Loucy (cell line): ENCODE data around the gene CNTFR.

Source experiments
- H2AFZ ChIP-seq: fragments of 200-600 bp; sonication (generic); 2 replicates; pipeline ENCODE4 v1.6.0; 2016; ENCODE audit warnings: antibody characterized with exemption, mild to moderate bottlenecking, low read length, moderate library complexity
- H3F3A ChIP-seq: fragments of 200-600 bp; 2 replicates; pipeline ENCODE4 v1.6.0; 2016; ENCODE audit warnings: antibody characterized with exemption, low read depth, mild to moderate bottlenecking
- H3K27me3 ChIP-seq: fragments of 200-600 bp; sonication (generic); 2 replicates; pipeline ENCODE4 v1.6.1; 2014; ENCODE audit warnings: low read length, mild to moderate bottlenecking; ENCODE audit not compliant: insufficient read depth, poor library complexity, severe bottlenecking
- H3K36me3 ChIP-seq: fragments of 200-600 bp; sonication (generic); 2 replicates; pipeline ENCODE4 v1.6.1; 2016; ENCODE audit warnings: low read length; ENCODE audit not compliant: insufficient read depth
- H3K4me1 ChIP-seq: fragments of 200-600 bp; sonication (generic); 2 replicates; pipeline ENCODE4 v1.5.1; 2014; ENCODE audit warnings: low read length, mild to moderate bottlenecking; ENCODE audit not compliant: insufficient read depth, poor library complexity, severe bottlenecking
- H3K4me2 ChIP-seq: fragments of 200-600 bp; sonication (generic); 2 replicates; pipeline ENCODE4 v1.6.0; 2014; ENCODE audit warnings: antibody characterized with exemption, low read length, low read depth, mild to moderate bottlenecking; ENCODE audit not compliant: poor library complexity, severe bottlenecking
- H3K4me3 ChIP-seq: fragments of 200-600 bp; sonication (generic); 2 replicates; pipeline ENCODE4 v1.5.1; 2014; ENCODE audit warnings: low read length, mild to moderate bottlenecking, mixed read lengths; ENCODE audit not compliant: poor library complexity, severe bottlenecking
- H3K79me2 ChIP-seq: fragments of 200-600 bp; sonication (generic); 2 replicates; pipeline ENCODE4 v1.6.1; 2014; ENCODE audit warnings: low read length; ENCODE audit not compliant: insufficient read depth
- H3K9ac ChIP-seq: fragments of 200-600 bp; sonication (generic); 2 replicates; pipeline ENCODE4 v1.6.0; 2014; ENCODE audit warnings: mild to moderate bottlenecking, low read depth, low read length, moderate library complexity; ENCODE audit not compliant: poor library complexity, severe bottlenecking
- H3K9me2 ChIP-seq: fragments of 200-600 bp; sonication (generic); replicated peaks from 2 replicates; pipeline ENCODE4 v1.6.1; 2016; ENCODE audit warnings: low read depth, low read length, mixed read lengths
- H3K9me3 ChIP-seq: fragments of 200-600 bp; sonication (generic); 2 replicates; pipeline ENCODE4 v1.6.1; 2014; ENCODE audit warnings: mild to moderate bottlenecking, antibody characterized with exemption, low read length, low read depth; ENCODE audit not compliant: insufficient read depth
- H4K20me1 ChIP-seq: fragments of 200-600 bp; sonication (generic); 2 replicates; pipeline ENCODE4 v1.6.0; 2014; ENCODE audit warnings: antibody characterized with exemption, low read length, mild to moderate bottlenecking; ENCODE audit not compliant: insufficient read depth, poor library complexity, severe bottlenecking
- EZH2phosphoT487 ChIP-seq: fragments of 200-600 bp; IDR thresholded peaks from 2 replicates; pipeline ENCODE4 v1.6.1; 2018; ENCODE audit warnings: antibody characterized with exemption, mild to moderate bottlenecking, moderate library complexity, borderline replicate concordance
- TF ChIP-seq, protein P1 (sequence below): fragments of 200-600 bp; sonication (generic); conservative IDR thresholded peaks from 2 replicates; pipeline ENCODE4 v1.5.1; 2014; ENCODE audit warnings: mild to moderate bottlenecking, antibody characterized with exemption, low read length

Gene CNTFR

GRCh38 chr9:34607331-34607730 lies 17.8 kb upstream of the CNTFR start:
- Histone ChIP-seq H3K79me2 (peaks cover 22% of the 10 kb centered on the region), H3K4me2 (no peak overlapping the region), H2AFZ (no peak overlapping the region), H3K9ac (no peak overlapping the region), H4K20me1 (no peaks in the 10 kb centered on the region), H3K9me2 (no peaks in the 10 kb centered on the region), H3K36me3 (no peaks in the 10 kb centered on the region), H3K9me3 (no peaks in the 10 kb centered on the region), H3K4me3 (no peak overlapping the region), H3K4me1 (peaks cover 14% of the 10 kb centered on the region), H3K27me3 (no peaks in the 10 kb centered on the region), H3F3A (no peaks in the 10 kb centered on the region)
- no peak for TF ChIP-seq EZH2phosphoT487
- TF ChIP-seq, protein P1, sequence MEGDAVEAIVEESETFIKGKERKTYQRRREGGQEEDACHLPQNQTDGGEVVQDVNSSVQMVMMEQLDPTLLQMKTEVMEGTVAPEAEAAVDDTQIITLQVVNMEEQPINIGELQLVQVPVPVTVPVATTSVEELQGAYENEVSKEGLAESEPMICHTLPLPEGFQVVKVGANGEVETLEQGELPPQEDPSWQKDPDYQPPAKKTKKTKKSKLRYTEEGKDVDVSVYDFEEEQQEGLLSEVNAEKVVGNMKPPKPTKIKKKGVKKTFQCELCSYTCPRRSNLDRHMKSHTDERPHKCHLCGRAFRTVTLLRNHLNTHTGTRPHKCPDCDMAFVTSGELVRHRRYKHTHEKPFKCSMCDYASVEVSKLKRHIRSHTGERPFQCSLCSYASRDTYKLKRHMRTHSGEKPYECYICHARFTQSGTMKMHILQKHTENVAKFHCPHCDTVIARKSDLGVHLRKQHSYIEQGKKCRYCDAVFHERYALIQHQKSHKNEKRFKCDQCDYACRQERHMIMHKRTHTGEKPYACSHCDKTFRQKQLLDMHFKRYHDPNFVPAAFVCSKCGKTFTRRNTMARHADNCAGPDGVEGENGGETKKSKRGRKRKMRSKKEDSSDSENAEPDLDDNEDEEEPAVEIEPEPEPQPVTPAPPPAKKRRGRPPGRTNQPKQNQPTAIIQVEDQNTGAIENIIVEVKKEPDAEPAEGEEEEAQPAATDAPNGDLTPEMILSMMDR: no peak

DNA sequence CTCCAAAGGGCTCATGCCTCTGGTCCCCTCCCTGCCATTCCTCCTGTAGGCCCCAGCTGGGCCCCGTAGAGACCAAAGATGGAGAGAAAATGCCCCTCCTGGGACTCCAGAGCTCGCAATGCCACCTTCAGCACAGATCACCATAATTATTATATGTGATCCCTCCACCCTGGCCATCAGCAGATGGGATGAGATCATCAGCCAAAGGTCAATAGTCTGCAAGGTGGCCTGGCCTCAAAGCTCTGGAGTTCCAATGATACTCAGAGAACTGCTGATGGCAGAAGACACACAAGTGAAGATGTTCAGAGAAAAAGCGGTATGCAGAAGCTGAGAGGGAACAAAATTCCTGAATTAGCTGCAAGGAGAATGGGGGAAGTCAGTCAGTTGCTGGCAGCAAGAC lies 17.4 kb upstream of the CNTFR start:
- TF ChIP-seq, protein P1: no peak
- no peak for TF ChIP-seq EZH2phosphoT487
- no peaks in the 10 kb centered on the region for H3K27me3 ChIP-seq
- no peaks in the 10 kb centered on the region for H3K36me3 ChIP-seq

DNA sequence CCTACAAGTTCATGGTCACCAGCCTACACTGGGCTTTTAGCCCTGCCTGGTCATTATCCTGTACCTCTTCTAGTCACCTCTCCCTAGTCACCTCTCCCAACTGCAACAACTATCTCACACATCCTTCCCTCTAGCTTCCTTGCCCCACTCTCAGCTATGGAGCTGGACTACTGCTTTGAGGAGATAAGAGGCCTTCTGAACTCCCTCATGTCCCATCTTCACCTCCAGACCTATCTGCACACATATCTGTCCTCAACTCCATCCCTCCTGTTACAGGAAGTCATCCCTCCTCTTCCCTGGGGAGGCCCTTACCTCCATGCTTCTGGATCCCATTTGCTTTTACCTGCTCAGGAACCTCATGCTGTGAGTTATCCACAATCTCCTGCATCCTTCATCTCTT lies 16.7 kb upstream of the CNTFR start:
- Histone ChIP-seq H3K9me2 (no peaks in the 10 kb centered on the region), H3K9me3 (no peaks in the 10 kb centered on the region), H3K79me2 (peaks cover 13% of the 10 kb centered on the region), H2AFZ (no peak overlapping the region), H4K20me1 (no peaks in the 10 kb centered on the region), H3K27me3 (no peaks in the 10 kb centered on the region), H3F3A (no peaks in the 10 kb centered on the region), H3K9ac (no peak overlapping the region), H3K36me3 (no peaks in the 10 kb centered on the region), H3K4me1 (peaks cover 10% of the 10 kb centered on the region), H3K4me3 (no peak overlapping the region), H3K4me2 (no peak overlapping the region)
- TF ChIP-seq EZH2phosphoT487: no peak
- TF ChIP-seq, protein P1: no peak

More for the DNA sequence above, 17.4 kb upstream of the CNTFR start:
- Histone ChIP-seq H3K4me3 (no peak overlapping the region), H3K9me2 (no peaks in the 10 kb centered on the region), H3K79me2 (peaks cover 20% of the 10 kb centered on the region), H3K9me3 (no peaks in the 10 kb centered on the region), H3K4me2 (no peak overlapping the region), H4K20me1 (no peaks in the 10 kb centered on the region), H3K9ac (no peak overlapping the region), H2AFZ (no peak overlapping the region), H3K4me1 (peaks cover 14% of the 10 kb centered on the region), H3F3A (no peaks in the 10 kb centered on the region)
